Esophagus squamous epithelium (tissue), 5 donors: ENCODE results near the gene COA5. TPM values are rescaled to one million over a fixed set of nuclear protein-coding genes. Genes with fewer than 3 reads are reported as not detected.

Experiments
- DNase-seq: peaks from one replicate; lab custom pipeline; 2025; lab: John Stamatoyannopoulos, UW
- H3K27ac ChIP-seq, 4 donors: fragments of 200-600 bp; sonication (generic); one replicate each; pipeline ENCODE4 v1.5.1; 2016 to 2019; ENCODE audit warnings: mild to moderate bottlenecking in 1 of 4
- H3K27me3 ChIP-seq, 4 donors: fragments of 200-600 bp; sonication (generic); 1 replicate in 3 of 4; 2 replicates in 1 of 4; pipeline versions ENCODE4 v1.5.1 to v1.6.0; 2017 to 2021; ENCODE audit warnings: antibody characterized with exemption in 1 of 4
- H3K36me3 ChIP-seq, 3 donors: fragments of 200-600 bp; sonication (generic); one replicate each; pipeline ENCODE4 v1.5.1; 2016 to 2019
- H3K4me1 ChIP-seq, 3 donors: fragments of 200-600 bp; sonication (generic); one replicate each; pipeline ENCODE4 v1.5.1; 2017 to 2019
- H3K4me3 ChIP-seq, 4 donors: fragments of 200-600 bp; sonication (generic); 1 replicate in 3 of 4; 2 replicates in 1 of 4; pipeline ENCODE4 v1.5.1; 2016 to 2019; ENCODE audit warnings: mild to moderate bottlenecking in 2 of 4, moderate library complexity in 1 of 4
- H3K9me3 ChIP-seq, 3 donors: fragments of 200-600 bp; sonication (generic); one replicate each; pipeline ENCODE4 v1.5.1; 2016 to 2019
- CTCF ChIP-seq, 6 experiments: fragments of 450-650 bp in 4 of 6; fragments of 200-600 bp in 2 of 6; sonication (generic) in 2 of 6; IDR thresholded peaks; one replicate each; pipeline ENCODE4 v1.5.1; 2016 to 2019; ENCODE audit warnings: antibody characterized with exemption in 6 of 6, mild to moderate bottlenecking in 4 of 6, moderate library complexity in 4 of 6
- POLR2A ChIP-seq, 4 donors: fragments of 450-650 bp; IDR thresholded peaks; one replicate each; pipeline ENCODE4 v1.6.1; 2017; ENCODE audit warnings: antibody characterized with exemption in 4 of 4, mild to moderate bottlenecking in 4 of 4, moderate library complexity in 3 of 4
- WGBS, 2 donors: methylation state at CpG; one replicate each; pipeline ENCODE4 v1.1.5; 2018; 5-methylcytosine and 5-hydroxymethylcytosine counted together
- intact Hi-C: fragments of 100-400 bp; cut with DNase I; formaldehyde crosslinking; loops from one replicate; pipeline ENCODE4 v1.15.0; 2022
- total RNA-seq, 4 donors: library from RNA; depleted of rRNA; stranded (reverse); fragments of >200 nt; gene quantifications; one replicate each; pipeline ENCODE4 v1.1.0, GENCODE V29; 2016
- donor health status: DM: yes; HTN: yes; CAD: no.

The COA5 gene
- total RNA-seq, 4 donors from 2014 or later, result 15.5 to 37.8 (median 19.4) TPM

GRCh38 chr2:98583816-98584618 lies 24.3 kb downstream of the COA5 start:
- Histone ChIP-seq H3K27ac (no peak overlapping the region), H3K4me1 (no peaks in the 10 kb centered on the region), H3K36me3 (peaks cover 0 to 76% (median 0%) of the 10 kb centered on the region in 3 donors), H3K9me3 (no peaks in the 10 kb centered on the region), H3K4me3 (no peak overlapping the region), H3K27me3 (no peaks in the 10 kb centered on the region)
- WGBS, 2 donors, result 100% methylated on average over 3 to 6 of the region's 10 CpGs
- no peak for TF ChIP-seq POLR2A (IDR thresholded peaks at IDR 0.05)
- TF ChIP-seq CTCF (IDR thresholded peaks at IDR 0.05), result no peak
- intact Hi-C loops, result no loop called here
- DNase-seq, result no peak

GRCh38 chr2:98583276-98583675 lies 25.0 kb downstream of the COA5 start:
- Histone ChIP-seq H3K9me3 (no peaks in the 10 kb centered on the region), H3K4me1 (no peaks in the 10 kb centered on the region), H3K27me3 (no peaks in the 10 kb centered on the region), H3K27ac (no peak overlapping the region), H3K36me3 (peaks cover 0 to 81% (median 3%) of the 10 kb centered on the region in 3 donors), H3K4me3 (no peak overlapping the region)
- TF ChIP-seq CTCF (IDR thresholded peaks at IDR 0.05) (no peak), POLR2A (IDR thresholded peaks at IDR 0.05) (no peak)
- DNase-seq, result no peak
- intact Hi-C loops, result no loop called here
- WGBS, 2 donors, result 74 to 88% methylated on average over 5 to 7 of the region's 7 CpGs

GRCh38 chr2:98582523-98582922 lies 25.8 kb downstream of the COA5 start:
- WGBS, 2 donors, result 87 to 95% methylated on average over 6 to 9 of the region's 9 CpGs
- no peak overlapping the region for H3K4me3 ChIP-seq
- TF ChIP-seq CTCF (IDR thresholded peaks at IDR 0.05) (no peak), POLR2A (IDR thresholded peaks at IDR 0.05) (no peak)
- no peak for DNase-seq
- no peaks in the 10 kb centered on the region for H3K4me1 ChIP-seq
- H3K27me3 ChIP-seq, result no peaks in the 10 kb centered on the region
- H3K27ac ChIP-seq, result no peak overlapping the region
- H3K36me3 ChIP-seq, result peaks cover 0 to 82% (median 3%) of the 10 kb centered on the region in 3 donors
- no peaks in the 10 kb centered on the region for H3K9me3 ChIP-seq
- intact Hi-C loops, result no loop called here

- peaks cover 0 to 85% (median 3%) of the 10 kb centered on the region in 3 donors for H3K36me3 ChIP-seq
- TF ChIP-seq POLR2A (IDR thresholded peaks at IDR 0.05) (no peak), CTCF (IDR thresholded peaks at IDR 0.05) (no peak)
- H3K27ac ChIP-seq, result no peak overlapping the region
- no peaks in the 10 kb centered on the region for H3K27me3 ChIP-seq
- intact Hi-C loops, result no loop called here
- WGBS, 2 donors, result 84 to 86% methylated on average over 6 to 7 of the region's 10 CpGs
- no peak overlapping the region for H3K4me3 ChIP-seq
- H3K9me3 ChIP-seq, result no peaks in the 10 kb centered on the region
- no peak for DNase-seq
- H3K4me1 ChIP-seq, result no peaks in the 10 kb centered on the region
Measured at GRCh38 chr2:98580656-98581284, 27.5 kb downstream of the COA5 start.

- no peaks in the 10 kb centered on the region for H3K9me3 ChIP-seq
- intact Hi-C loops, result no loop called here
- no peaks in the 10 kb centered on the region for H3K27me3 ChIP-seq
- no peak for TF ChIP-seq CTCF (IDR thresholded peaks at IDR 0.05)
- no peak for TF ChIP-seq POLR2A (IDR thresholded peaks at IDR 0.05)
- no peak for DNase-seq
- H3K4me1 ChIP-seq, result no peaks in the 10 kb centered on the region
- 94 to 96% methylated on average over 2 to 6 of the region's 7 CpGs for WGBS, 2 donors
- H3K27ac ChIP-seq, result no peak overlapping the region
- peaks cover 0 to 93% (median 3%) of the 10 kb centered on the region in 3 donors for H3K36me3 ChIP-seq
- H3K4me3 ChIP-seq, result no peak overlapping the region
Measured at GRCh38 chr2:98579926-98580325, 28.4 kb downstream of the COA5 start.
